Activated CD4-positive, alpha-beta memory T cell treated with anti-CD3 and anti-CD28 coated beads, Interleukin-2, amount 10 ng/mL, durations not matched to agents 7 days and 5 days (primary cell): ENCODE measurements around the gene COG1. TPM values are rescaled to one million over a fixed set of nuclear protein-coding genes. Genes with fewer than 3 reads are reported as not detected.
A peak's percentile ranks its signal among the peaks of the same experiment; 100 is the strongest.
"Not testable (repeated sequence)": the region's sequence is repeated elsewhere in the genome, so short reads cannot be mapped to it uniquely, and the experiment has no call there.

Experiments
- CTCF ChIA-PET: fragments of 350-600 bp; sonication (Branson Sonifier 250); formaldehyde crosslinking; loops from one replicate; lab custom pipeline; 2021; ENCODE audit warnings: antibody characterized with exemption, inconsistent platforms; lab: Charles Lee
- POLR2A ChIA-PET: fragments of 350-600 bp; sonication (Branson Sonifier 250); formaldehyde crosslinking; loops from one replicate; lab custom pipeline; 2021; ENCODE audit warnings: antibody characterized with exemption; lab: Charles Lee
- DNase-seq: peaks from one replicate; pipeline ENCODE4 v3.0.0-alpha.2; 2020
- H3K27ac Mint-ChIP-seq: one replicate; pipeline ENCODE4 v1.8.0; 2021; ENCODE audit warnings: mild to moderate bottlenecking, mixed read lengths
- H3K27me3 Mint-ChIP-seq: one replicate; pipeline ENCODE4 v1.8.0; 2021; ENCODE audit warnings: mixed read lengths
- H3K36me3 Mint-ChIP-seq: one replicate; pipeline ENCODE4 v1.8.0; 2021; ENCODE audit warnings: low read depth, mixed read lengths
- H3K4me1 Mint-ChIP-seq: one replicate; pipeline ENCODE4 v1.8.0; 2021; ENCODE audit warnings: mixed read lengths
- H3K4me3 Mint-ChIP-seq: one replicate; pipeline ENCODE4 v1.8.0; 2021; ENCODE audit warnings: mild to moderate bottlenecking, mixed read lengths
- H3K9me3 Mint-ChIP-seq: one replicate; pipeline ENCODE4 v1.8.0; 2021; ENCODE audit warnings: mixed read lengths
- total RNA-seq, 2 experiments: library from RNA; stranded (reverse); gene quantifications; one replicate each; pipeline ENCODE4 v1.2.3, GENCODE V29; 2021

COG1 gene
- 10 to 100 TPM; 30.4 to 32.9 TPM for total RNA-seq

- DNase-seq: peak; percentile 92
- no peaks in the 10 kb centered on the region for H3K27me3 Mint-ChIP-seq
- H3K4me1 Mint-ChIP-seq: peaks cover 38% of the 10 kb centered on the region
- ChIA-PET POLR2A (interaction anchor here (1.0 to 5.0 kb wide), 12 partner anchors 10 to 480 kb away, joined by 3 to 68 read pairs (median 9); partner anchors contain the start of gene CDC42EP4), CTCF (interaction anchor here (0.9 to 4.0 kb wide), 6 partner anchors 10 to 467 kb away, joined by 4 to 56 read pairs (median 11); a partner anchor contains a TSS)
- peak within 1 kb of the TSS; percentile 95 for H3K4me3 Mint-ChIP-seq
- peak within 1 kb of the TSS; percentile 94 for H3K27ac Mint-ChIP-seq
- H3K9me3 Mint-ChIP-seq: no peaks in the 10 kb centered on the region
- H3K36me3 Mint-ChIP-seq: peaks cover 22% of the 10 kb centered on the region
These were observed at the start of gene COG1 for GRCh38 chr17:73192894-73193701. COG1 (plus strand) TSS chr17:73193055; CDS start chr17:73193070, 15 bp downstream.

GRCh38 chr17:73144209-73144608, 48.6 kb upstream of the COG1 start:
- H3K36me3 Mint-ChIP-seq: peaks cover 13% of the 10 kb centered on the region
- CTCF ChIA-PET: interaction anchor here (1.8 kb wide), 1 partner anchor 13 kb away, joined by 4 read pairs; no protein-coding TSS in a partner anchor
- H3K4me3 Mint-ChIP-seq: not testable (repeated sequence)

GRCh38 chr17:73145641-73146040, 47.2 kb upstream of the COG1 start:
- CTCF ChIA-PET: no interaction called here
- peaks cover 33% of the 10 kb centered on the region for H3K9me3 Mint-ChIP-seq
- peaks cover 13% of the 10 kb centered on the region for H3K36me3 Mint-ChIP-seq
- H3K27ac Mint-ChIP-seq: no peak overlapping the region
- DNase-seq: no peak
- no peak overlapping the region for H3K4me3 Mint-ChIP-seq
- H3K4me1 Mint-ChIP-seq: peaks cover 15% of the 10 kb centered on the region
- POLR2A ChIA-PET: no interaction called here
- H3K27me3 Mint-ChIP-seq: peaks cover 5% of the 10 kb centered on the region

More at GRCh38 chr17:73144209-73144608, 48.6 kb upstream of the COG1 start:
- H3K27ac Mint-ChIP-seq, DNase-seq, POLR2A ChIA-PET, H3K27me3 Mint-ChIP-seq: not testable (repeated sequence)
- H3K4me1 Mint-ChIP-seq: peaks cover 15% of the 10 kb centered on the region
- H3K9me3 Mint-ChIP-seq: peaks cover 30% of the 10 kb centered on the region

- CTCF ChIA-PET, H3K4me3 Mint-ChIP-seq: not testable (repeated sequence)
- peaks cover 33% of the 10 kb centered on the region for H3K9me3 Mint-ChIP-seq
These were observed 45.1 kb upstream of the COG1 start for GRCh38 chr17:73147791-73148190.

GRCh38 chr17:73148540-73149334, 44.1 kb upstream of the COG1 start:
- Mint-ChIP-seq H3K36me3 (peaks cover 13% of the 10 kb centered on the region), H3K9me3 (peaks cover 32% of the 10 kb centered on the region), H3K27ac (no peak overlapping the region), H3K4me1 (peaks cover 5% of the 10 kb centered on the region), H3K4me3 (no peak overlapping the region), H3K27me3 (peaks cover 4% of the 10 kb centered on the region)
- no peak for DNase-seq
- CTCF ChIA-PET: no interaction called here
- POLR2A ChIA-PET: no interaction called here

More at GRCh38 chr17:73147791-73148190, 45.1 kb upstream of the COG1 start:
- H3K27ac Mint-ChIP-seq, POLR2A ChIA-PET, DNase-seq, H3K27me3 Mint-ChIP-seq: not testable (repeated sequence)
- Mint-ChIP-seq H3K36me3 (peaks cover 13% of the 10 kb centered on the region), H3K4me1 (peaks cover 15% of the 10 kb centered on the region)

GRCh38 chr17:73150622-73151300, 42.1 kb upstream of the COG1 start:
- H3K4me1 Mint-ChIP-seq, H3K4me3 Mint-ChIP-seq, DNase-seq, CTCF ChIA-PET, H3K27me3 Mint-ChIP-seq, POLR2A ChIA-PET, H3K27ac Mint-ChIP-seq, H3K36me3 Mint-ChIP-seq: not testable (repeated sequence)
- H3K9me3 Mint-ChIP-seq: peaks cover 17% of the 10 kb centered on the region

- Mint-ChIP-seq H3K27me3 (peaks cover 6% of the 10 kb centered on the region), H3K4me3 (no peak overlapping the region), H3K4me1 (peaks cover 2% of the 10 kb centered on the region), H3K36me3 (peaks cover 2% of the 10 kb centered on the region), H3K27ac (no peak overlapping the region), H3K9me3 (peaks cover 8% of the 10 kb centered on the region)
- no peak for DNase-seq
- ChIA-PET POLR2A (no interaction called here), CTCF (no interaction called here)
These were observed 40.8 kb upstream of the COG1 start for GRCh38 chr17:73151916-73152632.

- peaks cover 5% of the 10 kb centered on the region for H3K4me1 Mint-ChIP-seq
- H3K27ac Mint-ChIP-seq: no peak overlapping the region
- no peak overlapping the region for H3K4me3 Mint-ChIP-seq
- H3K9me3 Mint-ChIP-seq: no peaks in the 10 kb centered on the region
- POLR2A ChIA-PET: no interaction called here
- CTCF ChIA-PET: interaction anchor here (0.6 to 3.0 kb wide), 11 partner anchors 29 to 599 kb away, joined by 3 to 76 read pairs (median 5); no protein-coding TSS in a partner anchor
- DNase-seq: no peak
- H3K36me3 Mint-ChIP-seq: no peaks in the 10 kb centered on the region
- H3K27me3 Mint-ChIP-seq: peaks cover 14% of the 10 kb centered on the region
These were observed 37.3 kb upstream of the COG1 start for GRCh38 chr17:73155410-73156165.

- Mint-ChIP-seq H3K4me1 (peaks cover 11% of the 10 kb centered on the region), H3K27me3 (peaks cover 16% of the 10 kb centered on the region), H3K9me3 (no peaks in the 10 kb centered on the region), H3K36me3 (no peaks in the 10 kb centered on the region), H3K4me3 (no peak overlapping the region), H3K27ac (no peak overlapping the region)
- ChIA-PET POLR2A (no interaction called here), CTCF (interaction anchor here (0.6 to 3.0 kb wide), 15 partner anchors 13 to 599 kb away, joined by 3 to 76 read pairs (median 3); a partner anchor contains a TSS)
- peak; percentile 64 for DNase-seq
These were observed 36.6 kb upstream of the COG1 start for GRCh38 chr17:73156166-73156840.

GRCh38 chr17:73156887-73157520, 35.9 kb upstream of the COG1 start:
- Mint-ChIP-seq H3K36me3 (no peaks in the 10 kb centered on the region), H3K27me3 (peaks cover 19% of the 10 kb centered on the region), H3K4me1 (peaks cover 11% of the 10 kb centered on the region), H3K27ac (no peak overlapping the region), H3K4me3 (no peak overlapping the region), H3K9me3 (no peaks in the 10 kb centered on the region)
- DNase-seq: no peak
- ChIA-PET POLR2A (no interaction called here), CTCF (interaction anchor here (0.6 to 3.0 kb wide), 14 partner anchors 12 to 600 kb away, joined by 3 to 76 read pairs (median 4); a partner anchor contains a TSS)

- DNase-seq: no peak
- Mint-ChIP-seq H3K4me1 (peaks cover 9% of the 10 kb centered on the region), H3K9me3 (no peaks in the 10 kb centered on the region), H3K36me3 (no peaks in the 10 kb centered on the region), H3K4me3 (no peak overlapping the region), H3K27me3 (peaks cover 20% of the 10 kb centered on the region), H3K27ac (no peak overlapping the region)
- ChIA-PET CTCF (interaction anchor here (0.8 to 3.0 kb wide), 7 partner anchors 14 to 600 kb away, joined by 3 to 76 read pairs (median 20); no protein-coding TSS in a partner anchor), POLR2A (no interaction called here)
These were observed 35.3 kb upstream of the COG1 start for GRCh38 chr17:73157521-73157890.
